ENCODE measurements around the gene AFDN. TPM values are rescaled to one million over a fixed set of nuclear protein-coding genes. Genes with fewer than 3 reads are reported as not detected.

AFDN gene
- total RNA-seq, 1 experiment from 2014 or later = 108 TPM

GRCh38 chr6:167797011-167797471 lies 29.7 kb upstream of the AFDN start:
- intact Hi-C loops (cut with micrococcal nuclease; ENCODE audit: unreplicated experiment) = loop anchor here (10.0 kb wide), 1 partner anchor 58 kb away; no protein-coding TSS in a partner anchor
- POLR2A ChIA-PET (ENCODE audit: unreplicated experiment) = no interaction called here
- Histone ChIP-seq H3F3A (ENCODE audit: insufficient read depth, low read depth) (peaks cover 19% of the 10 kb centered on the region; the same call in 1 of the 2 replicates), H3K9me3 (ENCODE audit: insufficient read depth, low read depth) (no peaks in the 10 kb centered on the region), H3K79me2 (ENCODE audit: low read depth) (no peaks in the 10 kb centered on the region), H4K20me1 (ENCODE audit: insufficient read depth) (no peaks in the 10 kb centered on the region), H3K27ac (no peak overlapping the region), H3K4me1 (replicated peaks; ENCODE audit: insufficient read depth) (peaks cover 28% of the 10 kb centered on the region), H3K4me3 (no peak overlapping the region), H3K36me3 (ENCODE audit: low read depth) (no peaks in the 10 kb centered on the region), H3K27me3 (ENCODE audit: insufficient read depth, low read depth) (no peaks in the 10 kb centered on the region), H2AFZ (no peak overlapping the region), H3K9me2 (ENCODE audit: insufficient read depth) (no peaks in the 10 kb centered on the region), H3K4me2 (no peak overlapping the region)
- TF ChIP-seq, protein P1, sequence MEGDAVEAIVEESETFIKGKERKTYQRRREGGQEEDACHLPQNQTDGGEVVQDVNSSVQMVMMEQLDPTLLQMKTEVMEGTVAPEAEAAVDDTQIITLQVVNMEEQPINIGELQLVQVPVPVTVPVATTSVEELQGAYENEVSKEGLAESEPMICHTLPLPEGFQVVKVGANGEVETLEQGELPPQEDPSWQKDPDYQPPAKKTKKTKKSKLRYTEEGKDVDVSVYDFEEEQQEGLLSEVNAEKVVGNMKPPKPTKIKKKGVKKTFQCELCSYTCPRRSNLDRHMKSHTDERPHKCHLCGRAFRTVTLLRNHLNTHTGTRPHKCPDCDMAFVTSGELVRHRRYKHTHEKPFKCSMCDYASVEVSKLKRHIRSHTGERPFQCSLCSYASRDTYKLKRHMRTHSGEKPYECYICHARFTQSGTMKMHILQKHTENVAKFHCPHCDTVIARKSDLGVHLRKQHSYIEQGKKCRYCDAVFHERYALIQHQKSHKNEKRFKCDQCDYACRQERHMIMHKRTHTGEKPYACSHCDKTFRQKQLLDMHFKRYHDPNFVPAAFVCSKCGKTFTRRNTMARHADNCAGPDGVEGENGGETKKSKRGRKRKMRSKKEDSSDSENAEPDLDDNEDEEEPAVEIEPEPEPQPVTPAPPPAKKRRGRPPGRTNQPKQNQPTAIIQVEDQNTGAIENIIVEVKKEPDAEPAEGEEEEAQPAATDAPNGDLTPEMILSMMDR (conservative IDR thresholded peaks at IDR 0.05) = no peak
- TF ChIP-seq EZH2 (IDR thresholded peaks at IDR 0.05; ENCODE audit: low read depth) = no peak
- peak in 1 of 2 experiments; percentile 4 for DNase-seq
- BruUV-seq (replicated peaks) = no TSS peak
- CTCF ChIA-PET = no interaction called here

DNA sequence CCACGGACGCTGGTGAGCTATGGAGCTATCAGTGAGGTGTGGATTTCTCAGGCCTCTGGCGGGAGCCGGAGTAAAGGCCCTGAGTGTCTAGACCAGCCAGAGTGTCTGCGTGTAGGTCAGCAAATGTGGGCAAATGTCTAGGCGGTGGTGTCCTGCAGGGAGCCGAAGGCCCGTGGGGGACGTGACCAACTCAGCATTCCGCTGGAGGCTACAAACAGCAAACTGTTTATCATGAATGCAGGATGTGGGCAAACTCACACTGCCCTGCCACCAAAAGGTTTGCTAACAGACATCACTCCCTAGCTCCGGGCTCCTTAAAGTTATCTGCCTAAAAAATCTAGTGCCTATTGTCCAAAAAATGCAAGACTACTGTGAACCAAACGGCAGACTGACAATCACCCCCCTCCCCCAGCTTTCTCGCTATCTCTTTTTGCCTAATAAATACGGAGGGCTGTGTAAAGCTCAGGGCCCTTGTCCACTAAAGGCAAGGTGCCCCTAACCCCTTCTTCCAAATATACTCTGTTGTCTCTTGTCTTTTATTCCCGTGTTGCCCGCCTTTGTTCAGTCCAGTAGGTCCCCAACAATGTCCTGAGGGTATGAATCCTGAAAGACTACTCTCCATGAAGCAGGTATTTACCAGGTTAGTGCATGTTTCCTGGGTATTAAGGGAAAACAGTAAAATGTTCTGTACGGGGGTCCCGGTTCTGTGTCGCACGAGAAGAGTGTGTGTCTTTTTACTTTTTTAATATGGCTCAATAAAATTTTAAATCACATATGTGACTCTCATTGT lies 29.0 kb upstream of the AFDN start:
- Histone ChIP-seq H3K27ac (no peak overlapping the region), H3K36me3 (ENCODE audit: low read depth) (no peaks in the 10 kb centered on the region), H4K20me1 (ENCODE audit: insufficient read depth) (no peaks in the 10 kb centered on the region), H3K4me3 (no peak overlapping the region), H3K4me2 (no peak overlapping the region), H3K9me2 (ENCODE audit: insufficient read depth) (no peaks in the 10 kb centered on the region), H3K27me3 (ENCODE audit: insufficient read depth, low read depth) (no peaks in the 10 kb centered on the region), H3F3A (ENCODE audit: insufficient read depth, low read depth) (peaks cover 19% of the 10 kb centered on the region; the same call in 1 of the 2 replicates), H3K9me3 (ENCODE audit: insufficient read depth, low read depth) (no peaks in the 10 kb centered on the region), H3K79me2 (ENCODE audit: low read depth) (no peaks in the 10 kb centered on the region), H2AFZ (no peak overlapping the region), H3K4me1 (replicated peaks; ENCODE audit: insufficient read depth) (peaks cover 25% of the 10 kb centered on the region)
- DNase-seq = peak; percentile 41 to 46
- ChIA-PET CTCF (no interaction called here), POLR2A (ENCODE audit: unreplicated experiment) (no interaction called here)
- intact Hi-C loops (cut with micrococcal nuclease; ENCODE audit: unreplicated experiment) = loop anchor here (10.0 kb wide), 1 partner anchor 57 kb away; no protein-coding TSS in a partner anchor
- BruUV-seq (replicated peaks) = no TSS peak
- TF ChIP-seq, protein P1 (conservative IDR thresholded peaks at IDR 0.05) = no peak

DNA sequence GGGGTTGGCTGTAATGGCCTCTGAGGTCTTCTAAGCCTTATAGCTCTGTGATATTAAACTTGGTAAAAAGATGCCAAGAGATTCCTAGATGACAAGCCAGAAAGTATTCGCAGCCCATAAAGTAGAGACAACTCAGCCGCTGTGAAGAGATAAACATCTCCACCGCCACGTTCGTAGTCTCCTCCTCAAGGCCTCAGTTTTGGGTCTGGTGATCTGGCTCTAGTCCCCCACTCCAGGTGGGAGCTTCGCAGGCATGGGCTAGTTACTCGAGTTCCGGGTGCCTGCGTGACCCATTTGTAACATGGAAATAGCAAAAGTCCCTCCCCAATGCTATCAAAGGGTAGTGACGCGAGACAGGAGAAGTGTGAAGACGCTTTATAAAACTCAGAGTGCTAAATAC lies 28.3 kb upstream of the AFDN start:
- Histone ChIP-seq H3K4me2 (peak overlapping the region; percentile 70), H2AFZ (no peak overlapping the region), H3K4me1 (replicated peaks; ENCODE audit: insufficient read depth) (peaks cover 25% of the 10 kb centered on the region), H4K20me1 (ENCODE audit: insufficient read depth) (no peaks in the 10 kb centered on the region), H3K27me3 (ENCODE audit: insufficient read depth, low read depth) (no peaks in the 10 kb centered on the region), H3K4me3 (no peak overlapping the region), H3F3A (ENCODE audit: insufficient read depth, low read depth) (peaks cover 15% of the 10 kb centered on the region; the same call in 1 of the 2 replicates), H3K9me2 (ENCODE audit: insufficient read depth) (no peaks in the 10 kb centered on the region), H3K27ac (peak overlapping the region; percentile 56), H3K79me2 (ENCODE audit: low read depth) (no peaks in the 10 kb centered on the region), H3K36me3 (ENCODE audit: low read depth) (no peaks in the 10 kb centered on the region), H3K9me3 (ENCODE audit: insufficient read depth, low read depth) (no peaks in the 10 kb centered on the region)
- POLR2A ChIA-PET (ENCODE audit: unreplicated experiment) = no interaction called here
- CTCF ChIA-PET = no interaction called here
- no TSS peak for BruUV-seq (replicated peaks)
- TF ChIP-seq EZH2 (IDR thresholded peaks at IDR 0.05; ENCODE audit: low read depth) = no peak
- TF ChIP-seq, protein P1 (conservative IDR thresholded peaks at IDR 0.05) = no peak
- DNase-seq = no peak
- intact Hi-C loops (cut with micrococcal nuclease; ENCODE audit: unreplicated experiment) = loop anchor here (10.0 kb wide), 1 partner anchor 56 kb away; no protein-coding TSS in a partner anchor

Data from PC-9 (cell line).